GM19467 (cell line): Measurements from ENCODE around the gene ABHD12B.
"Not testable (repeated sequence)": the region's sequence is repeated elsewhere in the genome, so short reads cannot be mapped to it uniquely, and the experiment has no call there.

Experiments
- ATAC-seq: cut with Tn5 transposase; IDR thresholded peaks from one replicate; pipeline ENCODE4 v1.9.1; 2021; ENCODE audit warnings: mild to moderate bottlenecking, moderate library complexity; ENCODE audit not compliant: unreplicated experiment

Gene ABHD12B

GRCh38 chr14:50883827-50884197 is 12.0 kb downstream of the ABHD12B start:
- no peak for ATAC-seq

GRCh38 chr14:50887476-50887875 is 15.6 kb downstream of the ABHD12B start:
- ATAC-seq: no peak

GRCh38 chr14:50892255-50892654 is 20.4 kb downstream of the ABHD12B start:
- ATAC-seq: no peak

- not testable (repeated sequence) for ATAC-seq
Observed at GRCh38 chr14:50896421-50896820, 24.6 kb downstream of the ABHD12B start.

GRCh38 chr14:50897005-50897404 is 25.2 kb downstream of the ABHD12B start:
- ATAC-seq: not testable (repeated sequence)

- no peak for ATAC-seq
Observed at GRCh38 chr14:50897658-50898175, 25.9 kb downstream of the ABHD12B start.

GRCh38 chr14:50901361-50901760 is 29.5 kb downstream of the ABHD12B start:
- no peak for ATAC-seq

- no peak for ATAC-seq
Observed at GRCh38 chr14:50904719-50905118, 32.9 kb downstream of the ABHD12B start.

- no peak for ATAC-seq
Observed at GRCh38 chr14:50906326-50907065, 34.6 kb downstream of the ABHD12B start.

GRCh38 chr14:50910495-50911420 is 38.9 kb downstream of the ABHD12B start:
- ATAC-seq: no peak

GRCh38 chr14:50917449-50917848 is 45.6 kb downstream of the ABHD12B start:
- ATAC-seq: no peak

- not testable (repeated sequence) for ATAC-seq
Observed at GRCh38 chr14:50919524-50919923, 47.7 kb downstream of the ABHD12B start.

GRCh38 chr14:50920482-50921230 is 48.8 kb downstream of the ABHD12B start:
- ATAC-seq: no peak

GRCh38 chr14:50922803-50923202 is 51.0 kb downstream of the ABHD12B start:
- ATAC-seq: no peak

GRCh38 chr14:50924236-50924635 is 52.4 kb downstream of the ABHD12B start:
- no peak for ATAC-seq

GRCh38 chr14:50924843-50925242 is 53.0 kb downstream of the ABHD12B start:
- no peak for ATAC-seq

- ATAC-seq: no peak
Observed at GRCh38 chr14:50926851-50927386, 55.1 kb downstream of the ABHD12B start.

GRCh38 chr14:50928002-50928635 is 56.3 kb downstream of the ABHD12B start:
- ATAC-seq: no peak

- ATAC-seq: no peak
Observed at GRCh38 chr14:50929506-50929905, 57.7 kb downstream of the ABHD12B start.

GRCh38 chr14:50931559-50931958 is 59.7 kb downstream of the ABHD12B start:
- ATAC-seq: no peak
